H1 (cell line): ENCODE results near the gene FCN2. TPM values are rescaled to one million over a fixed set of nuclear protein-coding genes. Genes with fewer than 3 reads are reported as not detected.

Experiments
- BCL11A ChIP-seq, 2 experiments: IDR thresholded peaks; one replicate each; pipeline ENCODE4 v1.6.1; 2011; ENCODE audit warnings: low read depth in 2 of 2, low read length in 2 of 2, mild to moderate bottlenecking in 2 of 2
- EGR1 ChIP-seq: IDR thresholded peaks from 2 replicates; pipeline ENCODE4 v1.6.1; 2011; ENCODE audit warnings: low read depth, low read length, borderline replicate concordance
- EZH2 ChIP-seq: fragments of 200-600 bp; sonication (generic); IDR thresholded peaks from 2 replicates; pipeline ENCODE4 v1.7.1; 2012; ENCODE audit warnings: low read depth, mild to moderate bottlenecking, moderate library complexity, low read length, inconsistent platforms; ENCODE audit not compliant: severe bottlenecking
- FOSL1 ChIP-seq: IDR thresholded peaks from 2 replicates; pipeline ENCODE4 v1.6.1; 2011; ENCODE audit warnings: mild to moderate bottlenecking, low read depth, low read length, moderate library complexity; ENCODE audit not compliant: insufficient read depth
- RAD21 ChIP-seq, 2 experiments: IDR thresholded peaks in 1 of 2; conservative IDR thresholded peaks in 1 of 2; 2 replicates each; pipeline ENCODE4 v1.6.1; 2011; ENCODE audit warnings: low read depth in 2 of 2, low read length in 2 of 2, improper control_type of control experiment in 1 of 2, inconsistent platforms in 1 of 2, mild to moderate bottlenecking in 1 of 2, moderate library complexity in 1 of 2
- RNF2 ChIP-seq: fragments of 200-900, 300-1000 bp; sonication (generic); IDR thresholded peaks from 2 replicates; pipeline ENCODE4 v1.7.1; 2016; ENCODE audit warnings: borderline replicate concordance, low read depth, mild to moderate bottlenecking, antibody characterized with exemption, low read length; ENCODE audit not compliant: poor library complexity, severe bottlenecking; ENCODE audit errors: missing control alignments
- SAP30 ChIP-seq: fragments of 300-600 bp; sonication (generic); IDR thresholded peaks from 2 replicates; pipeline ENCODE4 v1.7.1; 2012; ENCODE audit warnings: low read length, moderate library complexity, mild to moderate bottlenecking, inconsistent platforms; ENCODE audit not compliant: insufficient read depth, insufficient replicate concordance
- SP4 ChIP-seq: IDR thresholded peaks from 2 replicates; pipeline ENCODE4 v1.6.1; 2012; ENCODE audit warnings: low read length, inconsistent platforms
- TBP ChIP-seq: IDR thresholded peaks from 2 replicates; pipeline ENCODE4 v1.6.1; 2011; ENCODE audit warnings: low read depth, low read length, improper control_type of control experiment
- YY1 ChIP-seq: IDR thresholded peaks from 2 replicates; pipeline ENCODE4 v1.6.1; 2011; ENCODE audit warnings: low read depth, mild to moderate bottlenecking, low read length
- polyA plus RNA-seq, 7 experiments: library from polyadenylated mRNA; depleted of rRNA in 3 of 7; stranded (reverse) in 5 of 7; unstranded in 2 of 7; fragments of >200 nt in 5 of 7; fragments of 200-250 nt in 2 of 7; gene quantifications; 1 replicate in 5 of 7; 2 replicates in 1 of 7; 4 replicates in 1 of 7; pipeline versions ENCODE4 v1.2.1 to v1.2.3, GENCODE V29; 2011 to 2013; ENCODE audit warnings: missing spikeins in 2 of 7, mixed read lengths in 2 of 7
- total RNA-seq: library from RNA; stranded (reverse); fragmentation: NEBNext Ultra II Directional; extraction: Animal tissue kit (Norgen Biotek cat#: 25700); gene quantifications from 2 replicates; pipeline ENCODE4 v1.2.1, GENCODE V29; 2021
- TF ChIP-seq, protein P1 (sequence below): fragments of 300-600 bp; sonication (generic); IDR thresholded peaks from 2 replicates; pipeline ENCODE4 v1.7.1; 2012; ENCODE audit warnings: low read length, moderate library complexity, mild to moderate bottlenecking, inconsistent platforms; ENCODE audit not compliant: insufficient replicate concordance

FCN2 gene
- total and polyA plus RNA-seq, 2 of the 8 experiments (the other 6 are each of a cell fraction or from before 2014, with no cell fraction given) = not detected

DNA sequence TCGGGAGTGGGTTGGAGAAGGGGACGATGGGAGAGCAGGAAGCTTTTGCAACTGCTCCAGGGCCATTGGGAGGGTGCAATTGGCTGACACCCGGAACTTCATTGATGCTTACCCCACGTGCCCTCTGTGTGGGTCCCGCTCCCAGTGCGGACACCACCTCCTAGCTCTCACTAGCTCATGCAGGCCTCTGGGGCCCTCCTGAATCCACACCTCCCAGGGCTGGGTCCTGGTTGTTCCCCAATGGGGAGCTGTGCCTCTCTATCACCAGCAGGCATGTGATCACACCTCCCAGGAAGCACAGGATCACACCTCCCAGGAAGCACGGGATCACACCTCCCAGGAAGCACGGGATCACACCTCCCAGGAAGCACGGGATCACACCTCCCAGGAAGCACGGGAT is 32.1 kb upstream of the FCN2 start (continued):
- TF ChIP-seq, protein P1, sequence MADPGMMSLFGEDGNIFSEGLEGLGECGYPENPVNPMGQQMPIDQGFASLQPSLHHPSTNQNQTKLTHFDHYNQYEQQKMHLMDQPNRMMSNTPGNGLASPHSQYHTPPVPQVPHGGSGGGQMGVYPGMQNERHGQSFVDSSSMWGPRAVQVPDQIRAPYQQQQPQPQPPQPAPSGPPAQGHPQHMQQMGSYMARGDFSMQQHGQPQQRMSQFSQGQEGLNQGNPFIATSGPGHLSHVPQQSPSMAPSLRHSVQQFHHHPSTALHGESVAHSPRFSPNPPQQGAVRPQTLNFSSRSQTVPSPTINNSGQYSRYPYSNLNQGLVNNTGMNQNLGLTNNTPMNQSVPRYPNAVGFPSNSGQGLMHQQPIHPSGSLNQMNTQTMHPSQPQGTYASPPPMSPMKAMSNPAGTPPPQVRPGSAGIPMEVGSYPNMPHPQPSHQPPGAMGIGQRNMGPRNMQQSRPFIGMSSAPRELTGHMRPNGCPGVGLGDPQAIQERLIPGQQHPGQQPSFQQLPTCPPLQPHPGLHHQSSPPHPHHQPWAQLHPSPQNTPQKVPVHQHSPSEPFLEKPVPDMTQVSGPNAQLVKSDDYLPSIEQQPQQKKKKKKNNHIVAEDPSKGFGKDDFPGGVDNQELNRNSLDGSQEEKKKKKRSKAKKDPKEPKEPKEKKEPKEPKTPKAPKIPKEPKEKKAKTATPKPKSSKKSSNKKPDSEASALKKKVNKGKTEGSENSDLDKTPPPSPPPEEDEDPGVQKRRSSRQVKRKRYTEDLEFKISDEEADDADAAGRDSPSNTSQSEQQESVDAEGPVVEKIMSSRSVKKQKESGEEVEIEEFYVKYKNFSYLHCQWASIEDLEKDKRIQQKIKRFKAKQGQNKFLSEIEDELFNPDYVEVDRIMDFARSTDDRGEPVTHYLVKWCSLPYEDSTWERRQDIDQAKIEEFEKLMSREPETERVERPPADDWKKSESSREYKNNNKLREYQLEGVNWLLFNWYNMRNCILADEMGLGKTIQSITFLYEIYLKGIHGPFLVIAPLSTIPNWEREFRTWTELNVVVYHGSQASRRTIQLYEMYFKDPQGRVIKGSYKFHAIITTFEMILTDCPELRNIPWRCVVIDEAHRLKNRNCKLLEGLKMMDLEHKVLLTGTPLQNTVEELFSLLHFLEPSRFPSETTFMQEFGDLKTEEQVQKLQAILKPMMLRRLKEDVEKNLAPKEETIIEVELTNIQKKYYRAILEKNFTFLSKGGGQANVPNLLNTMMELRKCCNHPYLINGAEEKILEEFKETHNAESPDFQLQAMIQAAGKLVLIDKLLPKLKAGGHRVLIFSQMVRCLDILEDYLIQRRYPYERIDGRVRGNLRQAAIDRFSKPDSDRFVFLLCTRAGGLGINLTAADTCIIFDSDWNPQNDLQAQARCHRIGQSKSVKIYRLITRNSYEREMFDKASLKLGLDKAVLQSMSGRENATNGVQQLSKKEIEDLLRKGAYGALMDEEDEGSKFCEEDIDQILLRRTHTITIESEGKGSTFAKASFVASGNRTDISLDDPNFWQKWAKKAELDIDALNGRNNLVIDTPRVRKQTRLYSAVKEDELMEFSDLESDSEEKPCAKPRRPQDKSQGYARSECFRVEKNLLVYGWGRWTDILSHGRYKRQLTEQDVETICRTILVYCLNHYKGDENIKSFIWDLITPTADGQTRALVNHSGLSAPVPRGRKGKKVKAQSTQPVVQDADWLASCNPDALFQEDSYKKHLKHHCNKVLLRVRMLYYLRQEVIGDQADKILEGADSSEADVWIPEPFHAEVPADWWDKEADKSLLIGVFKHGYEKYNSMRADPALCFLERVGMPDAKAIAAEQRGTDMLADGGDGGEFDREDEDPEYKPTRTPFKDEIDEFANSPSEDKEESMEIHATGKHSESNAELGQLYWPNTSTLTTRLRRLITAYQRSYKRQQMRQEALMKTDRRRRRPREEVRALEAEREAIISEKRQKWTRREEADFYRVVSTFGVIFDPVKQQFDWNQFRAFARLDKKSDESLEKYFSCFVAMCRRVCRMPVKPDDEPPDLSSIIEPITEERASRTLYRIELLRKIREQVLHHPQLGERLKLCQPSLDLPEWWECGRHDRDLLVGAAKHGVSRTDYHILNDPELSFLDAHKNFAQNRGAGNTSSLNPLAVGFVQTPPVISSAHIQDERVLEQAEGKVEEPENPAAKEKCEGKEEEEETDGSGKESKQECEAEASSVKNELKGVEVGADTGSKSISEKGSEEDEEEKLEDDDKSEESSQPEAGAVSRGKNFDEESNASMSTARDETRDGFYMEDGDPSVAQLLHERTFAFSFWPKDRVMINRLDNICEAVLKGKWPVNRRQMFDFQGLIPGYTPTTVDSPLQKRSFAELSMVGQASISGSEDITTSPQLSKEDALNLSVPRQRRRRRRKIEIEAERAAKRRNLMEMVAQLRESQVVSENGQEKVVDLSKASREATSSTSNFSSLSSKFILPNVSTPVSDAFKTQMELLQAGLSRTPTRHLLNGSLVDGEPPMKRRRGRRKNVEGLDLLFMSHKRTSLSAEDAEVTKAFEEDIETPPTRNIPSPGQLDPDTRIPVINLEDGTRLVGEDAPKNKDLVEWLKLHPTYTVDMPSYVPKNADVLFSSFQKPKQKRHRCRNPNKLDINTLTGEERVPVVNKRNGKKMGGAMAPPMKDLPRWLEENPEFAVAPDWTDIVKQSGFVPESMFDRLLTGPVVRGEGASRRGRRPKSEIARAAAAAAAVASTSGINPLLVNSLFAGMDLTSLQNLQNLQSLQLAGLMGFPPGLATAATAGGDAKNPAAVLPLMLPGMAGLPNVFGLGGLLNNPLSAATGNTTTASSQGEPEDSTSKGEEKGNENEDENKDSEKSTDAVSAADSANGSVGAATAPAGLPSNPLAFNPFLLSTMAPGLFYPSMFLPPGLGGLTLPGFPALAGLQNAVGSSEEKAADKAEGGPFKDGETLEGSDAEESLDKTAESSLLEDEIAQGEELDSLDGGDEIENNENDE = no peak
- TF ChIP-seq TBP (no peak), BCL11A (IDR thresholded peaks at IDR 0.05; ENCODE audit: low read depth in 2 of 2, low read length in 2 of 2) (no peak), EGR1 (no peak), FOSL1 (no peak), SP4 (no peak), RNF2 (no peak), EZH2 (no peak), YY1 (no peak), SAP30 (no peak), RAD21 (IDR thresholded peaks at IDR 0.05 in 1 of 2, conservative IDR thresholded peaks at IDR 0.05 in 1 of 2; ENCODE audit: low read depth in 2 of 2, low read length in 2 of 2) (no peak)
